ENCODE results near the gene RGS21.

The RGS21 gene

GRCh38 chr1:192378878-192379277 is 62.1 kb downstream of the RGS21 start:
- no peaks in the 10 kb centered on the region for H4K20me1 ChIP-seq (ENCODE audit: control insufficient read depth, insufficient read depth, low read depth, low read length)
- H3K9me3 ChIP-seq (ENCODE audit: control insufficient read depth, insufficient read depth, low read length), result no peaks in the 10 kb centered on the region
- H3K4me1 ChIP-seq (ENCODE audit: control insufficient read depth, low read length), result no peaks in the 10 kb centered on the region
- no peaks in the 10 kb centered on the region for H3K36me3 ChIP-seq (ENCODE audit: control insufficient read depth, low read length)
- no peaks in the 10 kb centered on the region for H3K79me2 ChIP-seq (ENCODE audit: control insufficient read depth, low read length)
- no peak overlapping the region for H3K27ac ChIP-seq (ENCODE audit: low read depth, low read length)
- H3K4me3 ChIP-seq (ENCODE audit: low read length), result no peak overlapping the region
- TF ChIP-seq EZH2phosphoT487 (IDR thresholded peaks at IDR 0.05; ENCODE audit: borderline replicate concordance, low read length) (no peak), CTCF (IDR thresholded peaks at IDR 0.05; ENCODE audit: low read depth, low read length, poor library complexity, severe bottlenecking) (no peak)
- H3K4me2 ChIP-seq (ENCODE audit: low read length), result no peak overlapping the region
- peaks cover 3% of the 10 kb centered on the region; the same call in 1 of the 2 replicates for H3K27me3 ChIP-seq (ENCODE audit: control insufficient read depth, low read length)
- H3K9me2 ChIP-seq (replicated peaks; ENCODE audit: control insufficient read depth, low read length), result no peaks in the 10 kb centered on the region
- H3F3A ChIP-seq (ENCODE audit: control insufficient read depth, insufficient read depth), result no peaks in the 10 kb centered on the region

- Histone ChIP-seq H3K9me3 (ENCODE audit: control insufficient read depth, insufficient read depth, low read length) (no peaks in the 10 kb centered on the region), H3K79me2 (ENCODE audit: control insufficient read depth, low read length) (no peaks in the 10 kb centered on the region), H3K4me2 (ENCODE audit: low read length) (no peak overlapping the region), H3F3A (ENCODE audit: control insufficient read depth, insufficient read depth) (no peaks in the 10 kb centered on the region), H3K27ac (ENCODE audit: low read depth, low read length) (no peak overlapping the region), H3K27me3 (ENCODE audit: control insufficient read depth, low read length) (peaks cover 3% of the 10 kb centered on the region; the same call in 1 of the 2 replicates), H4K20me1 (ENCODE audit: control insufficient read depth, insufficient read depth, low read depth, low read length) (no peaks in the 10 kb centered on the region), H3K4me3 (ENCODE audit: low read length) (no peak overlapping the region), H3K4me1 (ENCODE audit: control insufficient read depth, low read length) (no peaks in the 10 kb centered on the region), H3K9me2 (replicated peaks; ENCODE audit: control insufficient read depth, low read length) (no peaks in the 10 kb centered on the region), H3K36me3 (ENCODE audit: control insufficient read depth, low read length) (no peaks in the 10 kb centered on the region)
- TF ChIP-seq CTCF (IDR thresholded peaks at IDR 0.05; ENCODE audit: low read depth, low read length, poor library complexity, severe bottlenecking), result no peak
- no peak for TF ChIP-seq EZH2phosphoT487 (IDR thresholded peaks at IDR 0.05; ENCODE audit: borderline replicate concordance, low read length)
Measured at GRCh38 chr1:192379554-192379953, 62.8 kb downstream of the RGS21 start.

GRCh38 chr1:192382758-192383157 is 66.0 kb downstream of the RGS21 start:
- Histone ChIP-seq H3K9me2 (replicated peaks; ENCODE audit: control insufficient read depth, low read length) (no peaks in the 10 kb centered on the region), H3K4me1 (ENCODE audit: control insufficient read depth, low read length) (no peaks in the 10 kb centered on the region), H3K4me3 (ENCODE audit: low read length) (no peak overlapping the region), H3K36me3 (ENCODE audit: control insufficient read depth, low read length) (no peaks in the 10 kb centered on the region), H3K4me2 (ENCODE audit: low read length) (no peak overlapping the region), H3F3A (ENCODE audit: control insufficient read depth, insufficient read depth) (no peaks in the 10 kb centered on the region), H3K27me3 (ENCODE audit: control insufficient read depth, low read length) (peaks cover 3% of the 10 kb centered on the region; the same call in 1 of the 2 replicates), H3K27ac (ENCODE audit: low read depth, low read length) (no peak overlapping the region), H3K9me3 (ENCODE audit: control insufficient read depth, insufficient read depth, low read length) (no peaks in the 10 kb centered on the region), H3K79me2 (ENCODE audit: control insufficient read depth, low read length) (no peaks in the 10 kb centered on the region), H4K20me1 (ENCODE audit: control insufficient read depth, insufficient read depth, low read depth, low read length) (no peaks in the 10 kb centered on the region)
- no peak for TF ChIP-seq CTCF (IDR thresholded peaks at IDR 0.05; ENCODE audit: low read depth, low read length, poor library complexity, severe bottlenecking)
- no peak for TF ChIP-seq EZH2phosphoT487 (IDR thresholded peaks at IDR 0.05; ENCODE audit: borderline replicate concordance, low read length)
